Islet of Langerhans (tissue), 1 donor: ENCODE results near the gene RASGRP3.
A peak's percentile ranks its signal among the peaks of the same experiment; 100 is the strongest.
"Not testable (repeated sequence)": the region's sequence is repeated elsewhere in the genome, so short reads cannot be mapped to it uniquely, and the experiment has no call there.

ENCODE experiments used
- FAIRE-seq: peaks from one replicate; lab custom pipeline; 2011; peaks lifted over from hg19 to GRCh38; lab: Jason Lieb, UNC

RASGRP3 gene

DNA sequence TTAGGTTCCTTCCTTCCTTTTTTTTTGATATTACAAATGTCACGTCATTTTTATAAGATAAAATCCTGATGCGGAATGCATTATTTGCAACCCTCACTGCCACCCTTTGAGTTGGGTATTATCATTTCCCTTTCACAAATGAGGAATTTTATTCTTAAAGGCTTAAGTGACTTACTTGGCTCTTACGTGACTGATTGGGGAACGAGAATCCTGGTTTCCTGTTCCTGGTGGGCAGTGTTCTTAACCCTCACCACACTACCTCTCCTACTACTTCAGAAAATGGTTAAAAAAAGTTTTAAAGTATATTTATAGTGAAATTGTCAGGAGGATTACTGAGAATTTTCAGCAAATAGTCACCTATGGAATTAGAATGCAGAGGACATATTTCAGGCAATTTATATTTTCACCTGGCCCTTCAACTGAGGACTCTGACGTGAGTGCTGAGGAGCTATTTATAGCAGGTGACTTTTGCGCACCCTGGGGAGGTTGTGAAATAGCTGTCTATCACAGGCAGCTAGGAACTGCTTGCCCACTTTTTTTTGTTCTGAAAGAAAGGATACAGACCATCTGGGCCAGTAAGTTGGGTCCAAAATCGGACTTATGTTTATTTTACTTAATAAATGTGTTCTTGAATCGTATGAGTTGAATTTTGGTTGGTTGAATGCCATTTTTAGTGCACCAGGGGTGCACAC is 18.7 kb upstream of the RASGRP3 start:
- no peak for FAIRE-seq

DNA sequence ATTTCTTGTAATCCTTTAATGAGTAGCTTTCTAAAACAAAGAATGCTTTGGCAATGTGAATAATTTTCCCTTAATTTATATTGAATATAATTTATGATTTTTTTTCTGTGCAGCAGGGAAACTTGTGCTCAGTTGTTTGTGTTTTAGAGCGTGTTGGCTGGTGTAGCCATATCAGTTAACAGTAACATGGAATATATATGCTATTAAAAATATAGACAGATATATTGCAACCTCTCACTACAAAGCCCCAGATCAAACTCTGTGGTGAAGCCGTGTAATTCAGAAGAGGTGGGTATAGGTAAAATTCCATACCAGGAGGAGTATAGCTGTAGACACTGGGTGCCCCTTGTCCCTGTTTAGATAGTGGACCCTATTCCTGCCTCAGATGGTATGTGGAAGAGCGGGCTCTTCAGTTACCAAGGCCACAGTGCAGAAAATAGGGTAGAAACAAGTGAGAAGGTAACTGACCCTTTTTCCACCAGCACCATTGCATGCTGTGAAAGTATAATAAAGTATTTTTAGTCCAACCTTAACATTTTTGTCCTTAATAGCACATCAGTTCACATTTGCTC is 18.1 kb upstream of the RASGRP3 start:
- no peak for FAIRE-seq

DNA sequence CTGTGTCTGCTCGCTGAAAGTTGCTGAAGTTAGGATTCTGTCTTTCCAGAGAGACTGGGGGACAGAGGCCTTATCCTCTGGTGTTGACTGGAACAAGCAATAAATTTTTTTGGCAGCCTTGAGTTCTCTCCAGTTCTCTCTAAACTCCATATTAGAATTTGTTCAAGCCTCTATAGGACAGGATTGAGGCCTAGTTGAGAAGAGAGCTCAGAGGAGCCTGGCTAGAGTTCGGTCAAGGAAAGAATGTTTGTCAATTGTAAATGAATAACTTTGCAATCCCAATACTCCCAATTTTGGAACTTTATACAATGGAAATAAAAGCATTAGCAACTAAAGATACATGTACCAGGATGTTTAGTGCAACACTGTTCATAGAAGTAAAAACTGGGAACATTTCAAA is 16.7 kb upstream of the RASGRP3 start:
- FAIRE-seq: no peak

DNA sequence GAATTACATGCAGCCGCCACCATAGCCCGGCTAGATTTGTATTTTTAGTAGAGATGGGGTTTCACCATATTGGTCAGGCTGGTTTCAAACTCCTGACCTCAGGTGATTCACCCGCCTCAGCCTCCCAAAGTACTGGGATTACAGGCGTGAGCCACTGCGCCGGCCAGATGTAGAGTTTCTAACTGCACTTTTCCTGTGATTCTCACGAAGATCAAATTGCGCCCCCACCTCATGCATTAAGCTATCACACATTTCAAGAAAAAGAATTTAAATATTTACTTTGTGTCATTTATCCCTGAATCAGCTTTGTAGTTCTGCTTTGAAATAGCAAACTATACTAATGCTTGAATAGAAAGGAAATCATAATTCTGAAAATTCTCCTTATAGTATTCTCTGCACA is 13.9 kb upstream of the RASGRP3 start:
- FAIRE-seq: not testable (repeated sequence)

DNA sequence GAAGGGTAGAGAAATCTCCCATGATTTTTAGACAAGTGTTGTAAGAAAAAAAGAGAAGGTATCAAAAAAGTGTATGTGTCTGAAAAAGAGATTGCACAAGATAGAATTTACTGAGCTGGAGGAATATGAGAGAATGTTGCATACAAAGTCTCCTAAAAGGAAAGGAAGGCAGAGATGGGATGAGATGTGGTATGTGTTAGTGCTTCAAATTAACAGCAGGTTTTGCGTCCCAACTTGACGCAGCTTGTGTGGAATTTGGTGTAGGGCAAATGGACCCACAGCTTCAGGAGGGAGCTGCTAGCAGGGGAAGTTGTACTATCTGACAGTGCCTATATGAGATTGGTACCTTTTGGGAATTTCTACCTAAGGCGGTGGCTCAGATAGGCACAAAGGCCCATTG is 9.0 kb upstream of the RASGRP3 start:
- no peak for FAIRE-seq

DNA sequence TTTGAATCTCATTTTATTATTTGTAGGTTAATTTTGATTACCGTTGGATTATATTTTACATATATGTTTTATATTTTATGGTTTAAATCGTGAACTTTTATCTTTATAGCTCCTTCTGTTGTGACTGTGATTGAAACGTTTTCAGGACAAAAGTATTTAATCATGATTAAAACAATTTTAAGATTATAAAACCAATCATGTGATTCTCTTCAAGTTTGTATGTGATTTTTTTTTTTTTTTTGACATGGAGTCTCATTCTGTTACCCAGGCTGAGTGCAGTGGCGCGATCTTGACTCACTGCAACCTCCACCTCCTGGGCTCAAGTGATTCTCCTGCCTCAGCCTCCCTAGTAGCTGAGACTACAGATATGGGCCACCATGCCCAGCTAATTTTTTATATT is 7.2 kb upstream of the RASGRP3 start:
- no peak for FAIRE-seq

DNA sequence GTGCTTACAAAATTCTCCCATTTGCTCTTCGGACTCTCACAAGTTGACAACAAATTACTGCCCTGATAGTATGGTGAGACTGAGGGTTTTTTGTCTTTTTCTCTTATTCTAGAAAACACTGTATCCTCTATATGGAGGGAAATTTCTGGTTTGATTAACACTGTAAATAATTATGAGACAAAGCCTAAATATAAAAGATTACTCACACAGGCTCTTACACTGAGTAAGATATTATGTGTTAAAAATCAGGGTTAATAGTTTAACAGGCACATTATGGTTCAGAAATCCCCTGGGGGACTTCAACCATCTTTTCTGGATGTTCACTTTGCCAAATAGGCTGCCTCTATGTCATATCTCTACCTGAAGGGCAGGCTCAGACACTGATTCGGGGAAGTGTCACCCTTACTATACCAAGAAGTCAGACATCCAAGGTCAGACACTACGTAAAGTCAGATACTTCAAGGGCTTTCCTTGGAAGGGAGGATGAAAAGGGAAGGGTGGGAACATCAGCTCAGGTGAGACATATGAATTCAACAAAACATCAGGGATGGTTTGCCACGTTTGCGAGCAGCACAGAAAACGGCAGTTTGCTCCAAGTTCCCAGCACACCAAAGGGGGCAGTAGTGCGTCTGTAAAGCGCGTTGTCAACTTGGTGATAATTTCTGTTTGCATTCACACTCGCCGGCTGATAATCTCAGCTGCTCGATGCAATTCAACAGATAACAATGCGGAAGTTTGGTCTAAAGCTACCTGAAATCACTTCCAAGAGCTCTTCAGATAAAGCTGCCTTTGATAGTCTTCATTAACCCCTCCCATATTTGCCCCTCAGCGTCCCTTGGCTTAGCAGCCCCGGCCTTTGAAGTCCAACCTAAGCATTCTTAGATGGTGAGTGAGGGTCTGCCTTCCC is 972 bp upstream of the RASGRP3 start:
- FAIRE-seq: peak; percentile 56

DNA sequence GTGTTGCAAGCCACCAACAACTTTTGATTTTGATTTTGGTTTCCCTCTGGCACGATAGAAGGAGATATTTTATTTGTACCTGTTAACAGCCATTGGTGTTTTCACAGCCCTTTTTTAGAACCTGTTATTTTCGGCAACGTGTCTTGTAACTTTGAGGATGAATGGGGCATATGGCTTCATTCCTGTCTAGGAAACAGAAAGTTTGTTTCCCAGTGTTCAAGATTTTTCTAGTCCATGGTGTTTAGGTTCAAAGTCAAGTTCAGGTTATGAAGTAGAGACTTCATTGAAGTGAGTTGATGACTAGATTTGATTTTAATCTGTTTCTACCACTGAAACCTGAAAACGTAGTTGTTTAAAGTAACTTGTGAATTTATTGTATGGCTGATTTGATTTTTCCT is 343 bp downstream of the RASGRP3 start:
- no peak for FAIRE-seq

DNA sequence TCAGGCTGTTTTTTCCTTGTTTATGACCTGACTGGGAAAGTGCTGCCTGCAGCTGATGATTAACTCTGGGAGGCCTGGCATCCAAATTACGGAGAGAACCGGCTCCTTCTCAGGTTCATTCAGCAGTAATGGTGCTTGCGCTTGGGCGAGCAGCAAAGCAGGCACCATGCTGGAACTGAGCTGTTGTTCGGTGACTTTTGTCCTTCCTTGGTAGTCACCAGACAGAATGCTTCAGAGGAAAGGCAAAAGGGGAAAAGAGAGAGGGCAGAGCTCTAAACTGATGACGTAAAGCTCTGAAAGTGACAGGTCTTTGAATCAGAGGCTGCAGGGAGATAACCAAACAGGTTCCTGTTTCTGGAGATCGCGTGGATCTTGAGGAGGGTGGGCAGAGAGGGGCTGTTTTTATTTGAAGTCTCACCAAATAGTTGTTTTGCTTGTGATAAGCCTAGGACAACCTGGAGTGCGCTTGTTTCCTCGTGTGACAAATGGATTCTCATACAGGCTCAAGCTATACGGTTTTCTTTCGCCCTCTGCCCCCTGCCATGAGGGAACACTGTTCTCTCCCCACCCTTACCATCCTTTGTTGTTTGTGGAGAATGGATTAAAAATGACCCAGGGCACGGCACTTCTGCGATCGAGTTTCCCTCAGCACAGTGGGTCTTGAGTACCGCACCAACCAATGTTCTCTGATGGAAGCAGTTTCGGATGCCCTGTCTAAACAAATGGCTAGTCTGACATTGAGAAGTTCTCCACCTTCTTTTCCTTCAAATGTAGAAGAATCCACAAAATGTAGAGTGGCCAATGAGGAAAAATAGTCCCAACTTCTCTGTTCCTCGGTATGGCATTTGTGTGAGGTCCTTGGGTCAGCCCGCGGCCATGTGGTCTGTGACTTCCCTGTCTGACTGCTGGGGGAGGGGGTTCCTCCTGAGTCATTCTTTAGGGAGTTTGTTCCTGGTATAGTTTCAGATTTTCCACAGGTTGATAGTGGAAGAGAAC is 1.3 kb downstream of the RASGRP3 start:
- no peak for FAIRE-seq

DNA sequence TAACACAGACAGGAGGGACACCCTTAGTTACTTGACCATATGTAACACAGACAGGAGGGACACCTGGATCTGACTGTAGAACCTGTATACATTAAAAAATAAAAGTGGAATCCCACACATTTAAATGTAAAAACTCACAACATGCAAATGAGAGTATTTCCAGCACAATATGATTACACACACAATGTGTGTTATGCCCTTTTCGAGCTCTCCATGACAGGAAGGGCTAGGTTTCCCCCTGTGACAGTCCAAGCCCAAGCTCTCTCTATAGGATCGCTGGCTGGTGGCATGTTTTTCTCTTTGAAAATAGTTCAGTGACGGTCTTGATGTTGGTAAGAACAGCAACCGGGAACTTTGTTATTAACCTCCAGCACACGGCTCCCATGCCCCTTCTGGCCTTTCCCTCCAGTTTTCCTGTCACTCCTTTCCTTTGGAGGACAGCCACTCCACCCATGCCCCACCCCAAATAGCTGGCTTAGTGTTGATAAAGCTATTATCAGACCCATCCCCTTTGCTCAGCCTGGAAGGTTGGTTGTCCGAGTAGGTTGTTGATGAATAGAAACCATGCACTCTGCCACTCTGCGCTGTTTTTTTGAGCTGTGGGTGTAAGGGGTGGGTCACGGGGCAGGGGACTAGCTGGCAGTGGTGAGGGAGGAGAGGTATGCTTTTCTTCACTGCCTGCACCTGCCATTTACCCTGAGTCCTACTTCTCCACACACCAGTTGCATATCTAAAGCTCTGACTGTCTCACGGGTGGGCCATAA is 2.7 kb downstream of the RASGRP3 start:
- FAIRE-seq: no peak

DNA sequence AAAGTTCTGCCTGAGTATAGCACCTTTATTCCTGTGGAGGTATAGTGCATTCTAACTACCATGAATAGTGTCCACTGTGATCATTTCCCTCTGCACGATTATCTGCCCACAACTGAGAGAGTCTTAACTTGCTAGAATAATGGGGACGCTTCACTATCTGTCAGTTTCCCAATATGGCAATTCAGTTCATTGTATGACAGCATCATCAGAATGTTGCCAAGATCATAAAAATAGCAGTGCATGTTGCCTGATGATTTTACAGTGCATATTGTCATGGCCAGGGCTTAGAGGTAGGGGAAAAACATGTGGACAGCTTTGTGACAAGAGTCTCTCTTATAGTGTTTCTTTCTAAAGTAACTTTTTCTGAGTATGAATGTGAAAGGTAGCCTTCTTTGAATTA is 6.1 kb downstream of the RASGRP3 start:
- FAIRE-seq: no peak

DNA sequence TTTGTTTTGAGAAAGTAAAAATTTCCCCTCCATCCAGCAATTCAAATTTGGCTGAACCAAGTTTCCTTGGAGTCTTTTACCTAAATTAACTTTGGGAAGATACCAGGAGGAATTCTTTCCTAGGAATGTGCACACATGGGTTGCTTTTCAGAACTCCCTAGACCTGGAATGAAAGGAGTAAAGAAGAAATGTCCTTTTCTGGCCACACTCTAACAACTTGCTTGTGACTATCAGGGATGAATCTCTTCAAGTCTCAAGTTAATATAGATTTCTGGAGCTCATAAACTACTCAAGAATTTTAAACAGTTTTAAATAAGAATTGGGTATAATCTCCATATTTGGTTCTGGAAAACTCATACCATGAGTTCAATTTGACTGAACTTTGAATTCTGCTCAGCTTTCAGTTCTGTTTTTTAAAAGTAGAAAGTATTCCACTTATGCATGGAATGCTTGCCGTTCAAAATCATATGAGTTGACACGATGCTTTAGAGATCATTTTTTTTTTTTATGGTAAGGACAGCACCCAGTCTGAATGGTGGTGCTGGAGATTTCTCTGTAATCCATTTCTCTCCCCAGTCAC is 7.7 kb downstream of the RASGRP3 start:
- FAIRE-seq: no peak

DNA sequence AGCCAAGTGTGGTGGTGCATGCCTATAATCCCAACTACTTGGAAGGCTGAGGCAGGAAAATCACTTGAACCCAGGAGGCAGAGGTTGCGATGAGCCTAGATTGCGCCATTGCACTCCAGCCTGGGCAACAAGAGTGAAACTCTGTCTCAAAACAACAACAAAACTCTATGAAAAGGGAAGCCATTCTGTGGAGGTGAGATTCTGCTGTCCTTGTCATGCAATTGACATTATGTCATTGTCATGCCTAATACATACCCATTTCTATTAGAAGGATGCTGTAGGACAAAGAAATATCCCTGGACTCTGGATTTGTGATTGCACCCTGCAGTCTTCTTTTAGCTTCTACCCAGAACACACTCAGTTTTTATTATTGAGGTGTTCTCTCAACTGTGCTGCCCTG is 8.6 kb downstream of the RASGRP3 start:
- FAIRE-seq: no peak

DNA sequence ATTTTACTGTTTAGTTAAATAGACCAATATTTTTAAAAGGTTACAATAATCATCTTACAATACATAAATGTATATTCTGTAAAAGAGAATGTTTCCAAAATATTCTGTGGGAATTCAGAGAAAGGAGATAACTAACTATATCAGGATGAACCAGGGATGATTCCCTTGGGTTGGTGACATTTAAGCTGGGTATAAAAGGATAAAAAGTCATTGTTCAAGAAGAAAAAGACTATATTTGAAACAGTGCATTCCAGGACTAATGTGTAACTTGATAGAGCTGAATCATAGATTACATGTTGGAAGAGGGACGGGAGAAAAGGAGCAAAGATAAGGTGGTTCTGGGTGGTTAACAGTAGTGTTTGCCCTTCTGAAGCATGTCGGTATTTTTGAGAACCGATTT is 10.1 kb downstream of the RASGRP3 start:
- FAIRE-seq: no peak

DNA sequence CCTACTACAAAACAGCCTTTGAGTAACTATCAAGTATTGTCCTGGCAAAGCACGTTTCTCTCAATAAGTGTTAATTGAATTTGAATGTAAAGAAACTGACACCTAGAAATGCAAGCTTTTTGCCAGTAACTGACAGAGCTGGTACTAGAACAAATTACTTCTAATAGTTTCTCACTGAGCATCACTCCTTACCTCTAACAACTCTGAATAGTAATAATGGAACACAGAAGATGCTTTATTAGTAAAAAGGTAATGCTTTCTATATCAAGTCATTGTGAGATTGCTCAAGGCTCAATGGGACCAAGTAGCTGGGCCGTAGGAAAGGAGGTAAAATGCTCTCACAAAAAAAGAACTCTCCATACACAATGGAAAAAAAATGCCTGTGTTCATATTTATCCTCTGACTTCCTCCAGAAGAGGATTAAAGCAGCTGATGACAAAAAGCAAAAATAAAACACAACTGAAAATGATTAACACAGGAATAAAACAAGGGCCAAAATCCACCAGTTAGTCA is 11.8 kb downstream of the RASGRP3 start:
- no peak for FAIRE-seq

DNA sequence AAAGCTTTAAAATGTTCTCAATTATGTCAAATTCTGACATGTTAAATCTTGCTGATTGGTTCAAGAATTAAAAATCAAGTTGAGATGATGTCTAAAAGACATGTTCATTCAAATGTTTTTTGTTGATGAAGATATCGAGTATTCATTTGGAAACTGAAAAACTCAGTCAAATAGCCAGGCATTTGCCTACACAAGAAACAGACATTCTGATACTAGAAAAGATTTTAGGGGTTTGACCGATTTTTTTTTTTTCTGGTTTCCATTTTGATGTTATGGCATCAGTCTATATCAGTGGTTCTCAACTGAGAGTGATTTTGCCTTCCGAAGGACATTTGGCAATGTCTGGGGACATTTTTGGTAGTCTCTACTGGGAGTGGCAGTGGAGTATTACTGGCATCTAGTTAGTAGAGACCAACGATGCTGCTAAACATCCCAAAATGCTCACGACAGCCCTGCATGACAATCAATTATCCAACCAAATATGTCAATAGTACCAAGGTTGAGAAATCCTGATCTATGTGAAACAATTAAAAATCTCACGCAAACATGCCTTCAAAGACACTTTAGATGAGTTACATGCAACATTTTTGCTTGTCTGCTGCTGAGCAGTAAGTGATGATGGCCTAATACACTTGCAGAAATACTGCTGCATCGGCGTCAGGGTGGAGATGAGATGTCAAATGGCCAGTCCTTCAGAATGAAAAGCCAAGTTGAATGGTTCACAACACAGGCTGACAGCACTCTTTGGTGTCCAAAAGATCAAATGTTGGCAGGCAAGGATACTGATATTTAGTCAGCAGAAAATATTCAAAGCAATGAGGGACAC is 12.5 kb downstream of the RASGRP3 start:
- FAIRE-seq: no peak

DNA sequence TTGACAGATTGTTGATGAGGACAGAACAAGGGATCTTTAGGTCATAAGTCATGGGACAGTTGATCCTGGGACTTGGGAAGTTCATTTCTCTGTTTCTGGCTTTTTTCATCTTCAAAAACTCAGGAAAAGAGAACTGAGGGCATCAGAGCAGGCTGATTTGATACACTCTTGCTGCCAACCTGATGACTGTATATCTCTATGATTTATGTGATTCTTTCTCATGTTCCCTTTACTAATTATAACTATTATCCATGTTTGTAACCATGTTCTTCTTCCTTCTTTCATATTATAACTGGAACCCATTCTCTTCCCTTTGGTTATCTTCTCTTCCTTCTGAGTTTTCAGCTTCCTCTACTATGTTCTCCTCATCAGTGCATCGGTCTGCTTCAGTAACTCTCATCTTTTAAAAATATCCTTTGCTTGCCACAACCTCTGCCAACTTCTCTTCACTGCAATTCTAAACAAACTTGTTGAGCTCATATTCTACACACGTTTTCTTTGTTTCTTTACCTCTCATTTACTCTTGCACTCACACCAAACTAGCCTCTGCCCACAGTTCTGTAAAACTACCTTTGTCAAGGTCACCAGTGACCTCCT is 13.5 kb downstream of the RASGRP3 start:
- no peak for FAIRE-seq

DNA sequence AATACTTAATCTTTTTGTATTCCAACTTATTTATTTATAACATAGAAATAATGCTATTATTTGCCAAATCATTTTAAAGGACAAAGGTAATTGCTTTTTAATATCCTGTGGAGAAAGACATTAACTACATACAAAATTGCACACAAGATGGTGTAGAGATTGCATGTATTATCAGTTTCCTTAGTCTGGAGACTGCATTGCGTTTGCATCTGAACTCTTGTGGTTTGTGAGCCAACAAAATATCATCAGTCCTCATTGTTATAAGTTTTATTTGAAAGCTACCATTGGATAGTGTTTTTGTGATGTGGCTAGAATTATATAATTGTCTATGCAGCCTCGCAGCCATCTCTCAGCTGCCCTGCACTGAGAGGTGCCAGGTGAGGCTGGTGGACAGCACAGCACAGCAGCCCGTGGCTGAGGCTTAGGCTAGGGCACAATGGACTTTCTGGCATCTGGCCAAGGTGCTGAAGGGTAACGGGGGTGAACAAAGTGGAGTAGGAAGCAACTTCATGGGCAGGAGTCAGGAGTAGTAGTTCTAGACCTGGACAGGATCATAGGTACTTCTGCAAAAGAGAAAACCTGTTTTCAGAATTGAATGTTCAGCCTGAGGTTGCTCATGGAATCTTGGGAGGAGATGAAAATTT is 15.1 kb downstream of the RASGRP3 start:
- no peak for FAIRE-seq
